ENCODE results near the gene GLIS1. TPM values are rescaled to one million over a fixed set of nuclear protein-coding genes. Genes with fewer than 3 reads are reported as not detected.

Gene GLIS1
- total RNA-seq, 1 donor from 2014 or later = not detected

DNA sequence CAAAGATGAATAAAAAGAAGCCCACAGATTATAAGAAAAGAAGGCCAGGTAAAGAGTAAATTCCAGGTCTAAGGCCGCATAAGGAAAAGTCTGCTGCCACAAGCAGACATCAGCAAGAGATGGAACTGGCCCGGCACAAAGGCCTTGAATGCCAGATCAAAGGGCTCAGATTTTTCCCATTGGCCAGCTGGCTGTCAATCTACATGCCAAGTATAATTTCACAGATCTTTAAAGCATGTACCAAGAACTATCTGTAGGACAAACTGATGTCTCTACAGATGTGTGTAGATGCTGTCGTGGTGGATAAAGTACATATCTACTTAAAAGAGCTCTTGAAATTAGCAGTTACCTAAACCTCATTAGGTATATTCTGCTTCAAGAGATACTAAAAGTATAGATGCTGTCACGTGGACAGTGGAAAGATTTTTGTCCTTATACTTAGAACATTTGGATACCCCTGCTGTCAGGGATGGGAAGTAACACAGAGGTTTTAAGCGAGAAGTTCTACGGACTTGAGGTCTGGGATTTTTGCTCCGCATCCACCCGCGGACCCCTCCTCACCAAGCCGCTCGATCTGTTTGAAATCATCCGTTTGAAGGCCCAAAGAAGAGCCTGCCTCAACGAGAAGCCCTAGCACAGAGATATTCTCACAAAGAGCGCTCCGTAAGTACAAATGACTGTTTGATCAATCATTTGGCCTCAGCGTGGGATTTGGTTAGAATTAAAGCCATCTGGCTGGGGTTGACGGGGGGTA, 10.1 kb downstream of the GLIS1 start:
- Mint-ChIP-seq H3K27ac (ENCODE audit: unreplicated experiment) (no peak overlapping the region), H3K4me3 (ENCODE audit: unreplicated experiment) (no peak overlapping the region), H3K27me3 (ENCODE audit: unreplicated experiment) (peaks cover 1% of the 10 kb centered on the region), H3K4me1 (ENCODE audit: unreplicated experiment) (no peaks in the 10 kb centered on the region), H3K9me3 (ENCODE audit: unreplicated experiment) (no peaks in the 10 kb centered on the region), H3K36me3 (ENCODE audit: low read depth, unreplicated experiment) (no peaks in the 10 kb centered on the region)
- TF ChIP-seq, protein P1, sequence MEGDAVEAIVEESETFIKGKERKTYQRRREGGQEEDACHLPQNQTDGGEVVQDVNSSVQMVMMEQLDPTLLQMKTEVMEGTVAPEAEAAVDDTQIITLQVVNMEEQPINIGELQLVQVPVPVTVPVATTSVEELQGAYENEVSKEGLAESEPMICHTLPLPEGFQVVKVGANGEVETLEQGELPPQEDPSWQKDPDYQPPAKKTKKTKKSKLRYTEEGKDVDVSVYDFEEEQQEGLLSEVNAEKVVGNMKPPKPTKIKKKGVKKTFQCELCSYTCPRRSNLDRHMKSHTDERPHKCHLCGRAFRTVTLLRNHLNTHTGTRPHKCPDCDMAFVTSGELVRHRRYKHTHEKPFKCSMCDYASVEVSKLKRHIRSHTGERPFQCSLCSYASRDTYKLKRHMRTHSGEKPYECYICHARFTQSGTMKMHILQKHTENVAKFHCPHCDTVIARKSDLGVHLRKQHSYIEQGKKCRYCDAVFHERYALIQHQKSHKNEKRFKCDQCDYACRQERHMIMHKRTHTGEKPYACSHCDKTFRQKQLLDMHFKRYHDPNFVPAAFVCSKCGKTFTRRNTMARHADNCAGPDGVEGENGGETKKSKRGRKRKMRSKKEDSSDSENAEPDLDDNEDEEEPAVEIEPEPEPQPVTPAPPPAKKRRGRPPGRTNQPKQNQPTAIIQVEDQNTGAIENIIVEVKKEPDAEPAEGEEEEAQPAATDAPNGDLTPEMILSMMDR (IDR thresholded peaks at IDR 0.05; ENCODE audit: unreplicated experiment) = no peak
- DNase-seq (ENCODE audit: low spot score) = no peak

GRCh38 chr1:53728196-53728595, 10.8 kb downstream of the GLIS1 start:
- H3K9me3 Mint-ChIP-seq (ENCODE audit: unreplicated experiment) = no peaks in the 10 kb centered on the region
- H3K4me1 Mint-ChIP-seq (ENCODE audit: unreplicated experiment) = no peaks in the 10 kb centered on the region
- no peak for DNase-seq (ENCODE audit: low spot score)
- TF ChIP-seq, protein P1 (IDR thresholded peaks at IDR 0.05; ENCODE audit: unreplicated experiment) = no peak
- no peak overlapping the region for H3K27ac Mint-ChIP-seq (ENCODE audit: unreplicated experiment)
- no peaks in the 10 kb centered on the region for H3K36me3 Mint-ChIP-seq (ENCODE audit: low read depth, unreplicated experiment)
- peaks cover 1% of the 10 kb centered on the region for H3K27me3 Mint-ChIP-seq (ENCODE audit: unreplicated experiment)
- no peak overlapping the region for H3K4me3 Mint-ChIP-seq (ENCODE audit: unreplicated experiment)

DNA sequence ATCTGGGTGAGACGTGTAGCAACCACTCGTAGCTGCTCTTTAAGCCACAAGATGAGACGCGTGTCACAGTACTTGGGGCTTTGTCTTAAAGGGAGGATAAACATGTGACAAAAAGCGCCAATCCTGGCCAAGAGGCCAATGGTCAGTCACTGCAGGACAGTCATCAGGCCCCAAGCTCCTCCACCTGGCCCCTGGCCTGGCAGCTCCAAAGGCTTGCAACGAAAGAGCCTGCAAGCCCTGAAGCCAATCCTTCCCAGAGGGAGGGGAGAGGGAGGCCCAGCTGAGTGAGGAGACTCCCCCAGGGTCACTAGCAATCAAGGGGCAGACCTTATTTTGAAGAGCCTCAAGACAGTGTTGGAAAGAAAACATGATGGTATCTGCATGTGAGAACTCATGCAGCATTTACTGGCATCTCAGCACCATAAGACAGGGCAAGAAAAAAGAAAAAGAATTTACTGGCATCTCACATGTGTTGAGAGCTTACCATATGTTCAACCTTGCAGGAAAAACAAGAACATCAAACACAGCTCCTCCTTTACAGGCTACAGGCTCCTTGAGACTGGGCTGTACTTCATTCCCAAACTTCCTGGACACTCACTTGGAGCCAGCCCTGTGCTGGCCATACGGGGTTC, 11.4 kb downstream of the GLIS1 start:
- Mint-ChIP-seq H3K4me3 (ENCODE audit: unreplicated experiment) (no peak overlapping the region), H3K4me1 (ENCODE audit: unreplicated experiment) (no peaks in the 10 kb centered on the region), H3K27ac (ENCODE audit: unreplicated experiment) (no peak overlapping the region), H3K9me3 (ENCODE audit: unreplicated experiment) (no peaks in the 10 kb centered on the region), H3K36me3 (ENCODE audit: low read depth, unreplicated experiment) (no peaks in the 10 kb centered on the region), H3K27me3 (ENCODE audit: unreplicated experiment) (peaks cover 1% of the 10 kb centered on the region)
- no peak for DNase-seq (ENCODE audit: low spot score)
- TF ChIP-seq, protein P1 (IDR thresholded peaks at IDR 0.05; ENCODE audit: unreplicated experiment) = no peak

DNA sequence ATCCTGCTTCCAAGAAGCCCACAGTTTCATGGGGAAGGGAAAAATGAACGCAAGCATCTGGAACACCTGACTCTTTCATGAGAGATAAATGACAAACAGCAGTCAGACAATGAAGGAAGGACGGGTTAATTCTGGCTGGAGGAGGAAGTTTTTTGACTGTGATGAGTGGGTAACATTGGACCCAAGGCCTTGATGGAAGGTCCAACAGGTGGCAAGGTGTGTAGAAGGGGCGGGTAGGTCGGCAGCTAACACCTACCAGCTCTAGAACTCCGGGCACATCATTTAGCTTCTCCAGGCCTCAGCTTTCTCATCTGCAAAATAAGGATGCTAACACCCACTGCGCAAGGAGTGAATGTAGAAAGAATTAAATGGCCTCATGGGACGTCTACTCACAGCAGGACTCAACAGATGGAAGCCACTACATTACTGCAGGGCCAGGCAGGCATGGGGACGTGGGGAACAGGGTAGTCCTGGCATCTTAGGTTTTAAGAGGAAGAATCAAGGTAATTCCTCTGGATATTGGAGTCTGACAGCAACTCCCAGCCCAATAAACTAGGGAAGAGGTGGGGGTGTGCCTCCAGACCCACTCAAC, 12.9 kb downstream of the GLIS1 start:
- Mint-ChIP-seq H3K4me1 (ENCODE audit: unreplicated experiment) (no peaks in the 10 kb centered on the region), H3K9me3 (ENCODE audit: unreplicated experiment) (no peaks in the 10 kb centered on the region), H3K36me3 (ENCODE audit: low read depth, unreplicated experiment) (no peaks in the 10 kb centered on the region), H3K27ac (ENCODE audit: unreplicated experiment) (no peak overlapping the region), H3K4me3 (ENCODE audit: unreplicated experiment) (no peak overlapping the region), H3K27me3 (ENCODE audit: unreplicated experiment) (peaks cover 1% of the 10 kb centered on the region)
- TF ChIP-seq, protein P1 (IDR thresholded peaks at IDR 0.05; ENCODE audit: unreplicated experiment) = no peak
- no peak for DNase-seq (ENCODE audit: low spot score)

- H3K27ac Mint-ChIP-seq (ENCODE audit: unreplicated experiment) = no peak overlapping the region
- H3K27me3 Mint-ChIP-seq (ENCODE audit: unreplicated experiment) = no peaks in the 10 kb centered on the region
- DNase-seq (ENCODE audit: low spot score) = peak; percentile 57
- H3K36me3 Mint-ChIP-seq (ENCODE audit: low read depth, unreplicated experiment) = no peaks in the 10 kb centered on the region
- H3K4me1 Mint-ChIP-seq (ENCODE audit: unreplicated experiment) = no peaks in the 10 kb centered on the region
- H3K9me3 Mint-ChIP-seq (ENCODE audit: unreplicated experiment) = no peaks in the 10 kb centered on the region
- TF ChIP-seq, protein P1 (IDR thresholded peaks at IDR 0.05; ENCODE audit: unreplicated experiment) = no peak
- H3K4me3 Mint-ChIP-seq (ENCODE audit: unreplicated experiment) = no peak overlapping the region
Observed at GRCh38 chr1:53725238-53725689, 13.7 kb downstream of the GLIS1 start.
